IMR-90 (cell line): ENCODE results near the gene GDF3. TPM values are rescaled to one million over a fixed set of nuclear protein-coding genes. Genes with fewer than 3 reads are reported as not detected.

ENCODE experiments used
- ATAC-seq: fragments of 200-7000 bp; cut with Tn5 transposase; 2 replicates; pipeline ENCODE4 v1.9.1; 2020; ENCODE audit warnings: low read depth, mild to moderate bottlenecking, moderate library complexity
- BruUV-seq: library from RNA; stranded (reverse); fragments of 400-500 nt; replicated peaks from 2 replicates; lab custom pipeline; 2021; lab: Mats Ljungman, UMichigan
- CTCF ChIA-PET: fragments of 300-600 bp; formaldehyde crosslinking; extraction: SDS; loops from one replicate; lab custom pipeline; 2021; ENCODE audit warnings: antibody characterized with exemption; lab: Yijun Ruan, JAX
- POLR2A ChIA-PET: fragments of 300-600 bp; sonication (Branson Sonifier 250); formaldehyde crosslinking; loops from one replicate; lab custom pipeline; 2022; ENCODE audit warnings: antibody characterized with exemption; ENCODE audit not compliant: unreplicated experiment; lab: Charles Lee
- DNase-seq: peaks from one replicate; pipeline ENCODE4 v3.0.0; 2013
- H2AFZ ChIP-seq: replicated peaks from 2 replicates; pipeline ENCODE3; 2013; ENCODE audit warnings: low read length, mild to moderate bottlenecking; ENCODE audit not compliant: poor library complexity
- H2AK5ac ChIP-seq: 2 replicates; pipeline ENCODE4 v1.6.1; 2013; ENCODE audit warnings: low read depth, low read length, inconsistent platforms
- H2AK9ac ChIP-seq: replicated peaks from 2 replicates; pipeline ENCODE3; 2013; ENCODE audit warnings: mild to moderate bottlenecking, low read depth, low read length, moderate library complexity; ENCODE audit not compliant: poor library complexity
- H2BK120ac ChIP-seq: 2 replicates; pipeline ENCODE4 v1.6.1; 2013; ENCODE audit warnings: low read depth, low read length, inconsistent platforms
- H2BK15ac ChIP-seq: 3 replicates; pipeline ENCODE4 v1.6.1; 2013; ENCODE audit warnings: low read depth, low read length, inconsistent platforms
- H2BK20ac ChIP-seq: 2 replicates; pipeline ENCODE4 v1.6.1; 2013; ENCODE audit warnings: low read depth, mild to moderate bottlenecking, inconsistent platforms, low read length, moderate library complexity
- H2BK5ac ChIP-seq: 2 replicates; pipeline ENCODE4 v1.6.1; 2013; ENCODE audit warnings: mild to moderate bottlenecking, low read depth, low read length, inconsistent platforms; ENCODE audit not compliant: poor library complexity, severe bottlenecking
- H3K14ac ChIP-seq: replicated peaks from 2 replicates; pipeline ENCODE4 v1.6.1; 2013; ENCODE audit warnings: low read depth, low read length, inconsistent platforms
- H3K18ac ChIP-seq: 2 replicates; pipeline ENCODE4 v1.6.1; 2013; ENCODE audit warnings: low read depth, low read length, control low read depth
- H3K23ac ChIP-seq: 2 replicates; pipeline ENCODE4 v1.6.1; 2013; ENCODE audit warnings: low read depth, low read length, inconsistent platforms
- H3K27ac ChIP-seq: 2 replicates; pipeline ENCODE4 v1.5.1; 2013; ENCODE audit warnings: mild to moderate bottlenecking, control low read depth, low read length; ENCODE audit not compliant: insufficient read depth
- H3K27me3 ChIP-seq: 2 replicates; pipeline ENCODE4 v1.6.1; 2013; ENCODE audit warnings: low read length; ENCODE audit not compliant: control insufficient read depth, insufficient read depth
- H3K36me3 ChIP-seq: 2 replicates; pipeline ENCODE4 v1.6.1; 2013; ENCODE audit warnings: low read length, mixed read lengths; ENCODE audit not compliant: control insufficient read depth, insufficient read depth
- H3K4ac ChIP-seq: 2 replicates; pipeline ENCODE4 v1.6.1; 2013; ENCODE audit warnings: low read depth, low read length, inconsistent platforms
- H3K4me1 ChIP-seq: 2 replicates; pipeline ENCODE4 v1.6.1; 2013; ENCODE audit warnings: low read length, mixed read lengths; ENCODE audit not compliant: control insufficient read depth, insufficient read depth
- H3K4me2 ChIP-seq: 2 replicates; pipeline ENCODE4 v1.6.1; 2013; ENCODE audit warnings: low read depth, mild to moderate bottlenecking, control low read depth, low read length, moderate library complexity
- H3K4me3 ChIP-seq: 2 replicates; pipeline ENCODE4 v1.5.1; 2013; ENCODE audit warnings: low read depth, mild to moderate bottlenecking, control low read depth, low read length, moderate library complexity; ENCODE audit not compliant: insufficient read depth
- H3K56ac ChIP-seq: 2 replicates; pipeline ENCODE4 v1.6.1; 2013; ENCODE audit warnings: low read length, inconsistent platforms; ENCODE audit not compliant: insufficient read depth; ENCODE audit errors: extremely low read depth
- H3K79me1 ChIP-seq, 2 experiments: 2 replicates each; pipeline ENCODE4 v1.6.1; 2013; ENCODE audit warnings: low read length in 2 of 2, inconsistent platforms in 1 of 2, low read depth in 1 of 2
- H3K9ac ChIP-seq: 2 replicates; pipeline ENCODE4 v1.6.1; 2013; ENCODE audit warnings: low read depth, low read length, control low read depth
- H3K9me1 ChIP-seq: 2 replicates; pipeline ENCODE4 v1.6.1; 2013; ENCODE audit warnings: low read length, inconsistent platforms; ENCODE audit not compliant: insufficient read depth
- H3K9me3 ChIP-seq: 2 replicates; pipeline ENCODE4 v1.6.1; 2013; ENCODE audit warnings: low read length; ENCODE audit not compliant: control insufficient read depth, insufficient read depth
- H4K20me1 ChIP-seq: 2 replicates; pipeline ENCODE4 v1.6.1; 2013; ENCODE audit warnings: low read length, inconsistent platforms; ENCODE audit not compliant: insufficient read depth
- H4K5ac ChIP-seq: 2 replicates; pipeline ENCODE4 v1.6.1; 2013; ENCODE audit warnings: mild to moderate bottlenecking, low read depth, low read length, control low read depth
- H4K8ac ChIP-seq, 2 experiments: 2 replicates each; pipeline ENCODE4 v1.6.1; 2013; ENCODE audit warnings: low read depth in 2 of 2, low read length in 2 of 2, control low read depth in 1 of 2, inconsistent platforms in 1 of 2
- H4K91ac ChIP-seq: 2 replicates; pipeline ENCODE4 v1.6.1; 2013; ENCODE audit warnings: low read depth, low read length, inconsistent platforms; ENCODE audit not compliant: insufficient read depth
- BHLHE40 ChIP-seq: fragments of 150-350 bp; IDR thresholded peaks from 2 replicates; pipeline ENCODE4 v1.6.1; 2016; ENCODE audit warnings: mild to moderate bottlenecking, low read depth, low read length
- CEBPB ChIP-seq: IDR thresholded peaks from 2 replicates; pipeline ENCODE4 v1.6.1; 2012; ENCODE audit warnings: low read depth, low read length, improper control_type of control experiment
- CHD1 ChIP-seq: IDR thresholded peaks from 2 replicates; pipeline ENCODE4 v1.6.1; 2012; ENCODE audit warnings: low read depth, low read length, improper control_type of control experiment
- FOS ChIP-seq: fragments of 150-350 bp; IDR thresholded peaks from 2 replicates; pipeline ENCODE4 v1.6.1; 2016; ENCODE audit warnings: low read depth, low read length
- MAFK ChIP-seq: IDR thresholded peaks from 2 replicates; pipeline ENCODE4 v1.6.1; 2012; ENCODE audit warnings: low read depth, low read length, improper control_type of control experiment
- MAZ ChIP-seq: IDR thresholded peaks from 2 replicates; pipeline ENCODE4 v1.6.1; 2012; ENCODE audit warnings: low read depth, mild to moderate bottlenecking, low read length, improper control_type of control experiment, moderate library complexity, borderline replicate concordance
- POLR2A ChIP-seq: IDR thresholded peaks from 2 replicates; pipeline ENCODE4 v1.6.1; 2012; ENCODE audit warnings: mild to moderate bottlenecking, low read depth, low read length
- RAD21 ChIP-seq: IDR thresholded peaks from 2 replicates; pipeline ENCODE4 v1.6.1; 2012; ENCODE audit warnings: low read length, improper control_type of control experiment
- RCOR1 ChIP-seq: IDR thresholded peaks from 2 replicates; pipeline ENCODE4 v1.6.1; 2012; ENCODE audit warnings: mild to moderate bottlenecking, low read length, improper control_type of control experiment; ENCODE audit not compliant: insufficient replicate concordance
- SMC3 ChIP-seq: fragments of 150-350 bp; IDR thresholded peaks from 2 replicates; pipeline ENCODE4 v1.6.1; 2016; ENCODE audit warnings: low read depth, mild to moderate bottlenecking, antibody characterized with exemption, low read length, moderate library complexity
- USF2 ChIP-seq: fragments of 150-350 bp; IDR thresholded peaks from 2 replicates; pipeline ENCODE4 v1.6.1; 2017; ENCODE audit warnings: mild to moderate bottlenecking, antibody characterized with exemption, low read length, low read depth
- WGBS, 2 experiments: methylation state at CpG; one replicate each; pipeline versions ENCODE4 v1.1.5 to v1.1.7; 2013; ENCODE audit warnings: missing lambda C conversion rate in 2 of 2; ENCODE audit not compliant: insufficient read length in 1 of 2; ENCODE audit errors: extremely low coverage in 2 of 2; 5-methylcytosine and 5-hydroxymethylcytosine counted together
- dilution Hi-C: fragments of 300-500 bp; cut with HindIII; formaldehyde crosslinking; loops from one replicate; pipeline ENCODE4 v1.14.3; 2018; ENCODE audit warnings: low sequenced_read_pairs; ENCODE audit not compliant: unreplicated experiment
- in situ Hi-C: fragments of 300-500 bp; cut with MboI; formaldehyde crosslinking; loops from 3 replicates; pipeline ENCODE4 v1.14.3; 2019; ENCODE audit warnings: low sequenced_read_pairs, inconsistent platforms, mixed read lengths
- intact Hi-C: fragments of 100-400 bp; cut with micrococcal nuclease; formaldehyde crosslinking; loops from 2 replicates; pipeline ENCODE4 v1.10.0; 2022
- polyA plus RNA-seq, 3 experiments: library from polyadenylated mRNA; depleted of rRNA; stranded (reverse); fragments of >200 nt; gene quantifications; 2 replicates each; pipeline ENCODE4 v1.2.3, GENCODE V29; 2012; ENCODE audit warnings: low replicate concordance in 1 of 3
- total RNA-seq: library from RNA; depleted of rRNA; stranded (reverse); fragments of >200 nt; gene quantifications from 2 replicates; pipeline ENCODE4 v1.2.3, GENCODE V29; 2012

GDF3 gene
- total and polyA plus RNA-seq, 2 of the 4 experiments (the other 2 are of a cell fraction): not detected

DNA sequence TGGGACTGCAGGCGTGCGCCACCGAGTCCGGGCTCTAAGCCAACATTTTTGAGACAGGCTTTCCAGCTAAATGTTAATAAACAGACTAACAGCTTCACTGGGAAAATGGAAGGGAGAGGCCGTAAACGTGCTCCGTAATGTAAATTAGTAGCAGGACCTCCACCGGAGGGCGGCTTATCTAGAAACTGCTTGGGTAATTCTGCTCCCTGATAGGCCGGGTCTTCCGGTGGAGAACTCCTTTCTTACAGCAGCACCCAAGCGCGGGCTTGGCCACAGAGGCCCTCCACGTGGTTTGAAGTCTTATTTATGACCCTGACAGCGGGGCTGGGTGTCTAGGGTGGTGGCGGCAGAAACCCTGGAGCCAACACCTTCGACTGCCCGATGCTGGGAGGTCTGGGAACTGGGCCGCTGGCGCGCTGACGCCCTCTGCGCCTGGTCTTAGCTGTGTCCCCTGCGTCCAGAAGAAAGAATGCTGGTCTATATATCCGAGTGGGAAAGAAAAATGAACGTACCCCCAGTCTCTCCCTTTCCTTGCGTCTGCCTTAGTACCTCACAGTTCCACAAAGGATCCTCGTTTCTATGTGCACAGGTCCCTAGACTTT, 17.4 kb upstream of the GDF3 start:
- CTCF ChIA-PET: no interaction called here

More for the DNA sequence above, 17.4 kb upstream of the GDF3 start:
- no peak overlapping the region for H2AK9ac ChIP-seq
- no peak overlapping the region for H3K23ac ChIP-seq
- no peak for TF ChIP-seq USF2
- no peak for TF ChIP-seq MAFK
- no peak for TF ChIP-seq RAD21
- no peak for TF ChIP-seq MAZ
- no peak for TF ChIP-seq SMC3
- no peak for TF ChIP-seq BHLHE40
- no peak for TF ChIP-seq CHD1
- TF ChIP-seq FOS: no peak
- TF ChIP-seq POLR2A: no peak
- no peak for TF ChIP-seq CEBPB
- TF ChIP-seq RCOR1: no peak
- no peak overlapping the region for H3K56ac ChIP-seq
- no peaks in the 10 kb centered on the region for H3K36me3 ChIP-seq
- WGBS, 2 experiments: 80% methylated on average over 2 of the region's 28 CpGs; no CpG with 5 or more reads in 1 of the 2 experiments
- ATAC-seq (no peak), DNase-seq (no peak)
- H3K4me1 ChIP-seq: no peaks in the 10 kb centered on the region
- no peak overlapping the region for H3K27ac ChIP-seq
- H3K9ac ChIP-seq: no peak overlapping the region
- no peak overlapping the region for H4K91ac ChIP-seq
- H2AK5ac ChIP-seq: no peak overlapping the region
- H3K4me3 ChIP-seq: no peak overlapping the region
- no peak overlapping the region for H2BK20ac ChIP-seq
- H3K9me3 ChIP-seq: peaks cover 12% of the 10 kb centered on the region; the same call in 1 of the 2 replicates
- POLR2A ChIA-PET: no interaction called here
- no TSS peak for BruUV-seq
- no peak overlapping the region for H2BK5ac ChIP-seq
- no peak overlapping the region for H3K18ac ChIP-seq
- no peaks in the 10 kb centered on the region for H3K79me1 ChIP-seq
- no peak overlapping the region for H3K14ac ChIP-seq
- dilution Hi-C loops: no loop called here
- H3K4ac ChIP-seq: no peak overlapping the region
- H3K9me1 ChIP-seq: no peaks in the 10 kb centered on the region
- no peak overlapping the region for H2BK15ac ChIP-seq
- H2AFZ ChIP-seq: no peak overlapping the region
- H2BK120ac ChIP-seq: no peak overlapping the region
- intact Hi-C loops: no loop called here
- in situ Hi-C loops: no loop called here
- H3K4me2 ChIP-seq: no peak overlapping the region
- no peaks in the 10 kb centered on the region for H4K20me1 ChIP-seq
- no peak overlapping the region for H4K5ac ChIP-seq
- H4K8ac ChIP-seq: no peak overlapping the region
- H3K27me3 ChIP-seq: no peaks in the 10 kb centered on the region
